ENCODE measurements around the gene TRAF5. TPM values are rescaled to one million over a fixed set of nuclear protein-coding genes. Genes with fewer than 3 reads are reported as not detected.
A peak's percentile ranks its signal among the peaks of the same experiment; 100 is the strongest.
"Not testable (repeated sequence)": the region's sequence is repeated elsewhere in the genome, so short reads cannot be mapped to it uniquely, and the experiment has no call there.

TRAF5 gene
- total and polyA plus RNA-seq, 2 donors: 20.0 to 63.8 TPM

- WGBS: 89% methylated on average over 4 of the region's 4 CpGs
- H3K27ac ChIP-seq (ENCODE audit: low read depth): no peak overlapping the region
- H3K4me1 ChIP-seq (ENCODE audit: insufficient read depth): no peaks in the 10 kb centered on the region
- no peaks in the 10 kb centered on the region for H3K36me3 ChIP-seq (ENCODE audit: insufficient read depth)
- H3K4me3 ChIP-seq (ENCODE audit: low read depth, low read length): no peak overlapping the region
- DNase-seq (ENCODE audit: extremely low spot score): no peak
These were observed 5.7 kb upstream of the TRAF5 start for GRCh38 chr1:211320980-211321379.

- DNase-seq (ENCODE audit: extremely low spot score); H3K4me3 ChIP-seq (ENCODE audit: low read depth, low read length); H3K36me3 ChIP-seq (ENCODE audit: insufficient read depth); H3K4me1 ChIP-seq (ENCODE audit: insufficient read depth); H3K27ac ChIP-seq (ENCODE audit: low read depth): not testable (repeated sequence)
- WGBS: 92% methylated on average over 7 of the region's 7 CpGs
These were observed 5.0 kb upstream of the TRAF5 start for GRCh38 chr1:211321646-211322045.

- no peaks in the 10 kb centered on the region for H3K36me3 ChIP-seq (ENCODE audit: insufficient read depth)
- no peak for DNase-seq (ENCODE audit: extremely low spot score)
- 24% methylated on average over 9 of the region's 9 CpGs for WGBS
- no peak overlapping the region for H3K27ac ChIP-seq (ENCODE audit: low read depth)
- peaks cover 3% of the 10 kb centered on the region for H3K4me1 ChIP-seq (ENCODE audit: insufficient read depth)
- no peak overlapping the region for H3K4me3 ChIP-seq (ENCODE audit: low read depth, low read length)
These were observed 3.2 kb upstream of the TRAF5 start for GRCh38 chr1:211323156-211324063.

GRCh38 chr1:211324992-211325775, 1.4 kb upstream of the TRAF5 start:
- WGBS: 89% methylated on average over 12 of the region's 12 CpGs
- Histone ChIP-seq H3K4me1 (ENCODE audit: insufficient read depth) (peaks cover 3% of the 10 kb centered on the region), H3K27ac (ENCODE audit: low read depth) (no peak overlapping the region), H3K4me3 (ENCODE audit: low read depth, low read length) (no peak overlapping the region), H3K36me3 (ENCODE audit: insufficient read depth) (no peaks in the 10 kb centered on the region)
- DNase-seq (ENCODE audit: extremely low spot score): no peak

GRCh38 chr1:211326140-211326527, 499 bp upstream of the TRAF5 start:
- peak overlapping the region; percentile 87 for H3K27ac ChIP-seq (ENCODE audit: low read depth)
- peak overlapping the region; percentile 85 for H3K4me3 ChIP-seq (ENCODE audit: low read depth, low read length)
- WGBS: 79% methylated on average over 8 of the region's 8 CpGs
- no peaks in the 10 kb centered on the region for H3K36me3 ChIP-seq (ENCODE audit: insufficient read depth)
- DNase-seq (ENCODE audit: extremely low spot score): no peak
- H3K4me1 ChIP-seq (ENCODE audit: insufficient read depth): peaks cover 3% of the 10 kb centered on the region

GRCh38 chr1:211327346-211327921, 801 bp downstream of the TRAF5 start:
- no peak for DNase-seq (ENCODE audit: extremely low spot score)
- H3K4me1 ChIP-seq (ENCODE audit: insufficient read depth): peaks cover 3% of the 10 kb centered on the region
- WGBS: 4% methylated on average over 16 of the region's 16 CpGs

GRCh38 chr1:211328084-211328694, 1.6 kb downstream of the TRAF5 start:
- H3K4me3 ChIP-seq (ENCODE audit: low read depth, low read length): no peak overlapping the region
- WGBS: 61% methylated on average over 11 of the region's 11 CpGs
- H3K36me3 ChIP-seq (ENCODE audit: insufficient read depth): no peaks in the 10 kb centered on the region
- peaks cover 3% of the 10 kb centered on the region for H3K4me1 ChIP-seq (ENCODE audit: insufficient read depth)
- DNase-seq (ENCODE audit: extremely low spot score): no peak
- H3K27ac ChIP-seq (ENCODE audit: low read depth): no peak overlapping the region

More at GRCh38 chr1:211327346-211327921, 801 bp downstream of the TRAF5 start:
- peak overlapping the region; percentile 85 for H3K4me3 ChIP-seq (ENCODE audit: low read depth, low read length)
- no peaks in the 10 kb centered on the region for H3K36me3 ChIP-seq (ENCODE audit: insufficient read depth)
- peak overlapping the region; percentile 87 for H3K27ac ChIP-seq (ENCODE audit: low read depth)

GRCh38 chr1:211328866-211329475, 2.3 kb downstream of the TRAF5 start:
- H3K4me3 ChIP-seq (ENCODE audit: low read depth, low read length): no peak overlapping the region
- H3K27ac ChIP-seq (ENCODE audit: low read depth): no peak overlapping the region
- DNase-seq (ENCODE audit: extremely low spot score): no peak
- 73% methylated on average over 6 of the region's 6 CpGs for WGBS
- no peaks in the 10 kb centered on the region for H3K36me3 ChIP-seq (ENCODE audit: insufficient read depth)
- H3K4me1 ChIP-seq (ENCODE audit: insufficient read depth): peaks cover 3% of the 10 kb centered on the region

GRCh38 chr1:211329764-211330201, 3.1 kb downstream of the TRAF5 start:
- 68% methylated on average over 4 of the region's 4 CpGs for WGBS
- no peak for DNase-seq (ENCODE audit: extremely low spot score)
- H3K27ac ChIP-seq (ENCODE audit: low read depth): no peak overlapping the region
- peaks cover 3% of the 10 kb centered on the region for H3K4me1 ChIP-seq (ENCODE audit: insufficient read depth)
- no peaks in the 10 kb centered on the region for H3K36me3 ChIP-seq (ENCODE audit: insufficient read depth)
- H3K4me3 ChIP-seq (ENCODE audit: low read depth, low read length): no peak overlapping the region

- Histone ChIP-seq H3K4me3 (ENCODE audit: low read depth, low read length) (no peak overlapping the region), H3K27ac (ENCODE audit: low read depth) (no peak overlapping the region), H3K36me3 (ENCODE audit: insufficient read depth) (no peaks in the 10 kb centered on the region), H3K4me1 (ENCODE audit: insufficient read depth) (peaks cover 3% of the 10 kb centered on the region)
- 89% methylated on average over 8 of the region's 8 CpGs for WGBS
- DNase-seq (ENCODE audit: extremely low spot score): no peak
These were observed 3.8 kb downstream of the TRAF5 start for GRCh38 chr1:211330282-211330936.

GRCh38 chr1:211331011-211331709, 4.5 kb downstream of the TRAF5 start:
- no peak overlapping the region for H3K27ac ChIP-seq (ENCODE audit: low read depth)
- WGBS: 97% methylated on average over 3 of the region's 3 CpGs
- DNase-seq (ENCODE audit: extremely low spot score): no peak
- H3K4me3 ChIP-seq (ENCODE audit: low read depth, low read length): no peak overlapping the region
- no peaks in the 10 kb centered on the region for H3K36me3 ChIP-seq (ENCODE audit: insufficient read depth)
- H3K4me1 ChIP-seq (ENCODE audit: insufficient read depth): peaks cover 3% of the 10 kb centered on the region

GRCh38 chr1:211332036-211332616, 5.5 kb downstream of the TRAF5 start:
- Histone ChIP-seq H3K4me3 (ENCODE audit: low read depth, low read length) (no peak overlapping the region), H3K27ac (ENCODE audit: low read depth) (no peak overlapping the region), H3K36me3 (ENCODE audit: insufficient read depth) (no peaks in the 10 kb centered on the region), H3K4me1 (ENCODE audit: insufficient read depth) (peaks cover 3% of the 10 kb centered on the region)
- DNase-seq (ENCODE audit: extremely low spot score): no peak
- WGBS: 53% methylated on average over 3 of the region's 3 CpGs
